HG03039 (cell line): ENCODE measurements around the gene RASGEF1C.
"Not testable (repeated sequence)": the region's sequence is repeated elsewhere in the genome, so short reads cannot be mapped to it uniquely, and the experiment has no call there.

ENCODE experiments used
- ATAC-seq: cut with Tn5 transposase; IDR thresholded peaks from one replicate; pipeline ENCODE4 v1.9.1; 2021; ENCODE audit warnings: mild to moderate bottlenecking, moderate library complexity; ENCODE audit not compliant: unreplicated experiment

The RASGEF1C gene

DNA sequence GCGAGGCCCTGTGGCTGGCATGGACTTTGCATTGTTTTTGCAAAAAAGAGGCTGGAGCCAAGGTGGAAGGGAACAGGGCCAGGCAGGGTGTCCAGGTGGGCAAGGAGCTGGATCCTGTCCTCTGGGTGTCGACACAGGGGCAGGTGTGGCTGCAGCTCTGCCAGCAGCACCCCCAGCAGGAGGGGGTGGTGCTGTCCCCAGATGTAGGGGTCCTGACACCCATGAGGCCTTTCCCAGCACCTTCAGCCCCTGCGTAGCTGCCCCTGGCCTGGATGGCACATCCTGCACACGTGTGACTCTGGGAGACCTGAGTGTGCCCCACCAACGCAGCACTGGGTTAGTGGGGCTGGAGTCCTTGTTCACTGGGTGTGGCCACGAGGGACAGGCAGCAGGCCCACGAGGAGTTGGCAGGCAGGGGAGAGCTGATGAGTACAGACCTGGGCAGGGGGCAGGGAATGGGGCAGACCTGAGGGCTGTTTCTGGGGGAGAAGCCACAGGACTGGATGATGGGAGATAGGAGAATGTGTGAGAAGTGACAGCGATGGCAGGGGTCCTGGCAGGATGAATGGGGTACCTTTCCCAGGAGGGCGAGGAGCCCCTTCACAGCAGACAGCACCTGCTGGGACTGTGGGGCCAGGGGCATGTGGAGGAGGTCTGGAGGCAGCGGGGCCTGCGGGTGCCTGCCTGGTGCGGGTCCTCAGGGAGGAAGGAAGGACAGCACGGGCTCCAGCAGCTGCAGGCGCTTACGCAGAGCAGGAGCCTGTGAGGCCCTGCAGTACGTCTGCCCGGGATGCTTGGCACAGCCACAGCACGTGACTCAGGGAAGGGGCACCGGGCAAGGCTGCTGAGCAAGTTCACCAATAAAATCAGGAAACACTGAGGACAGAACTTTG lies 3.6 kb upstream of the RASGEF1C start:
- ATAC-seq = no peak

DNA sequence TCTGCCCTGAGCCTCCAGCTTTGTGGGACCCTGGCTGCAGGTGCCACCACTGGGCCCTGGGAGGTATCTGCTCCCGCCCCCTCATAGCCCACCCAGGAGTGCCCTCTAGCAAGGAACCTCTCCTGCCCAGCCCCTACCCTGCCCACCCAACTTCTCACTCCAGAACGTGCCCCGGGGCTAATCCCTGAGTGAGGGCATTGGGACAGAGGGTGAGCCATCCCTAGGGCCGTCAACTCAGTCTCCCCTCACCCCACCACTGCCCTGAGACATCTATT lies 2.7 kb upstream of the RASGEF1C start:
- ATAC-seq = no peak

DNA sequence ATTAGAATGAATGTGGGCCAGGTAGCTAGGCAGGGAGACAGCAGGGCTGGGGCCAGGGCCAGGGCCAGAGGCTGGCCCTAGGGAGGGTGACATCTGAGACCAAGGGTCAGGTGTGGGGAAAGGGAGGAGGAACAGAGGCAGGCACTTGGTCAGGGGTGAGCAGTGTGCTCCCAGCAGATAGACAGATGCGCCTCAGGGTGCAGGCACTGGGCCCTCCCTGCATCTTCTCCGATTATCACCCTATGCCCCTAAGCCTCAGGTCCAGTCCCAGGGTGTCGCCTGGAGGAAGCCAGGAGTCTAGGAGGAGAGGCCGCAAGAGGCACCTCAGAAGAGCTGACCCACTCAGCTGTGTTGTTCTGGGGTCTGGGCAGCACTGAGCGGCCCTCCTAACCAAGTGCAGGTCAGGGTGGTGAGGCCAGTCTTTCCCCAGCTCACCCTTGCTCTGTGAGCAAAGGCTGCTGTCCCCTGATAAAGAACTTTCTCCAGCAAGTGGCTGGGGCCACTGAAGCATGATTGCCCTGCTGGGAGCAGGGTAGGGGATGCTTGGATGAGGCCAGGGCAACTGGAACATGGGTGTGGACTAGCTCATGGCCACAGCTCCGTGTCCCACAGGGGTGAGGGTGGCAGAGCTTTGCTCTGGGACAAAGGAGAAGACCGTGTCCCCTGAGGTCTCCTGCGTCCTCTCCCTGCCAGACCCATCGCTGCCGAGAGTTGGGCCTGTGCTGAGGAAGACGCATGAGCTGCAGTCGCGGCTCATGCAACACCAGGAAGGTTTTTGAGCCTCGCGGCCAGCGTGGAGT lies 2.1 kb upstream of the RASGEF1C start:
- no peak for ATAC-seq

DNA sequence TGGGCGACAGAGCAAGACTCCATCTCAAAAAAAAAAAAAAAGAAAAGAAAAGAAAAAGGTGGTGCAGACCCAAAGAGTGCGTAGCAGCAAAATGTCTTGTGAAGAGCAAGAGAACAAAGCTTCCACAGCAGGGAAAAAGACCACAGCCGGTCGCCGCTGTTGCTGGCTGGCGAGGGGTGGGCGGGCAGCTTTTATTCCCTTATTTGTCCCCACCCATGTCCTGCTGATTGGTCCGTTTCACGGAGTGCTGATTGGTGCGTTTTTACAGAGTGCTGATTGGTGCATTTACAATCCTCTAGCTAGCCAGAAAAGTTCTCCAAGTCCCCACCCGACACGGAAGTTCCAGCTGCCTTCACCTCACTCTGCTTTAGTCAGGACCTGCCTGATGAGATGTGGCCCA lies 1.1 kb upstream of the RASGEF1C start:
- not testable (repeated sequence) for ATAC-seq

DNA sequence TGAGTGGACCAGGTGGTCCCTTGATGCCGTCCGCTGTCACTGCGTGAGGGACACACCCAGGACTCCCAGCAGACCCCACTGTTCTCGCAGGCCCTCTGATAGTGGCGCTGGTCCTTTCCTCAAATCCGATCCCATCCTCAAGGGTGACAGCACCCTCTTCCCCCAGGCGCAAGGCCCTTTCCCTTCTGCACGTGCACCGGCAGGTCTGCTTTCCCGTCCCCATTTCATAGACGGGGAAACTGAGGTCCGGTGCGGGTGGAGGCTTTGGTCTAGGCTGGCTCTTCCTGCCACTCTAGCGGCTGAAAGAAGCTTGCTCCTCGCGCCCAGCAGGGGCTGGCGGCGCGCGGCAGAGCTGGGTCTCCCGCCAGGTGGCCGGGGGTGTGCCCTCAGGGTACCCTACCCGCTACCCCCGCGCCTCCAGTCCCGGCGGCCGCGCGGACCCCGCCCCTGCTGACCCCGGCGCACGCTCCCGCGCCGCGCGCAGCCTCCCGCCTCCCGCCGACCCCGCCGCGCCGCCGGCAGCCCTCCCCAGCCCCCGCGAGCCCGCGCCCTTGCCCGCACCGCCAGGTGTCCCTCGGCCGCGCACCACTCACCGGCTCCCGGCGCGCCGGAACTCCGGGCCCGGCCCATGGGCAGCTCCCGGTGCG lies 453 bp downstream of the RASGEF1C start:
- ATAC-seq = no peak

DNA sequence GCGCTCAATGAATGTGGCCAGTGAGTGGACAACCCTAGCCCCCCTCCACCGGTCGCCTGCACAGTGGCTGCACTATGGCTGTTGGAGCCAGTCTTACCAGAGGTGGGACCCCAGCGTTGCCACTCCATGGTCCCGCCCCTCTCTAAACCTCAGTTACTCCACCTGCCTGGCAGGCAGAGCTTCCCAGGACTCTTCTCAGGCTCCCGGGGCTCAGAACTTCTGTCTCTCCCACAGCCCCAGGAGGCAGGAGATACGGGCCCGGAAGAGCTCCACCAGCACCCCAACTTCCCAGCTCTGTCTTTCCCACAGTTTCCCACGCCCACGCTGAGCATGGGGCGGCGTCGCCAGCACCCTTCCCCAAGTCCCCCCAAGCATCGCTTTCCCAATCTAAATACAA lies 975 bp downstream of the RASGEF1C start:
- ATAC-seq = no peak

DNA sequence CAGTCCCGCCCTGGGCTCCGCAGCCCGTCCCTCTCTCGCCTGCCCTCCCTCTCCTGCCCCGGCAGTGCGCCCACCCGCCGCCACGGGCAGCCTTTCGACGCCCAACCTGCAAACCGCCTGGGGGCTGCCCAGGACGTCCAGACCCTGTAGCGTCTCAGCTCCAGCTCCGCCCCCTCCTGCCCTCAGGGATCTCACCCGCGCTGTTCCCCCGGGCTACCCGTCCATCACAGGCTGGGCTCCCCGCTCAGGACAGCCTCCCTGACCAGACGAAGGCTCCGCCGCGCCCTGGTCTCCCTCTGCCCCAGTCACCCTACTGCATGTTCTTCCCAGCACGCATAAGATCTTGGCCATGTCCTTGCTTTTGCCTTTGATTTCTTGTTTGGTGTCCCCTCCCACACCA lies 1.4 kb downstream of the RASGEF1C start:
- ATAC-seq = no peak

DNA sequence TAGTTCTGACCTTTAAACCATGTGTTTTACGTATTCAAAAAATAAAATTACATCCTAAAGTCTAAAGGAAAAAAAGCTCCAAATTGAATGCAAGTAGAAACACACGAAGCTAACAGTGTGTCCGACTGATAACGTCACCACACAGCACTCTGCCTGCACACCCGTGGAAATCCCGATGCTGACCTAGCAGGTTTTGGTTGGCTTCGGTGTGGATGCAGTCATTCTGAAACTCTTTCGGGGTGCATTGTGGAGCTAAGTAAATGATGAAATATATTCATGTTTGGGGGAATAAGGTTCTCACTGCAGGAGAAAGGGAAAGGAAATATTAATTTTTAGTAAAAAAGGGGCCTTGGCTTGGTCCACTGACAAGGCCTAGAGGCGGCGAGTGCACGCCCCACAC lies 2.0 kb downstream of the RASGEF1C start:
- ATAC-seq = no peak

DNA sequence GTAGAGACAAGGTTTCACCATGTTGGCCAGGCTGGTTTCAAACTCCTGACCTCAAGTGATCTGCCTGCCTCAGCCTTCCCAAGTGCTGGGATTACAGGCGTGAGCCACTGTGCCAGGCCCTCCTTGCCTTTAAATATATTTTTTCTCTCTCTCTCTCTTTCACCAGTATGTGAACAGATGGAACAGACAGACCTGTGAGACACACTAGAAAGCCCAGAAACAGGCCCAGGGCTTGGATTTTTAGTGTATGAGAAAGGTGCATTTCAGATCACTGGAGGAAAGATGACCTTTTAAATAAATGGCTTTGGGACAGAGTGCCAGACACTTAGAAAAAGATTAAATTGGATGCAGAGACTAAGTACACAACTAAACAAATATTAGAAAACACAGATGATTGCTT lies 3.1 kb downstream of the RASGEF1C start:
- ATAC-seq = no peak

DNA sequence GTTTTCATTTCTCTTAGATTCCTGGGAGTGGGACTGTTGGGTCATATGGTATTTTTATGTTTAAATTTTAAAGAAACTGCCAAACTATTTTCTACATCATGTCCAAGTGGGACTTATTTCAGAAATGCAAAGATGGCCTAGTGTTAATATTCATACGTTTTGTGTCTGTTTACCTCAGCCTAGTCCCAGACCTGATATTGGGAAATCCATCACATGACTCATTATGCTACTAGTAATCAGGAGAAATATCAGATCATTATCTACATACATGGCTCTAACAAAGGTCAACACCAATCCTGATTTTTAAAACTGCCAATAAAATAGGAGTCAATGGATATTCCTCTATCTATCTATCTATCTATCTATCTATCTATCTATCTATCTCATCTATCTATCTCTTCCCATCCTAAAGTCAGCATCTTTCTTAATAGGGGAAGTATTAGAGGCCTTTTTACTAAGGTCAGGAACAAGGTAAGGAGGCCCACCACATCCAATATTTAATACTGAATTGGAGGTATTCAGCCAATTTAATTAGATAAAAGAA lies 4.7 kb downstream of the RASGEF1C start:
- ATAC-seq = no peak

DNA sequence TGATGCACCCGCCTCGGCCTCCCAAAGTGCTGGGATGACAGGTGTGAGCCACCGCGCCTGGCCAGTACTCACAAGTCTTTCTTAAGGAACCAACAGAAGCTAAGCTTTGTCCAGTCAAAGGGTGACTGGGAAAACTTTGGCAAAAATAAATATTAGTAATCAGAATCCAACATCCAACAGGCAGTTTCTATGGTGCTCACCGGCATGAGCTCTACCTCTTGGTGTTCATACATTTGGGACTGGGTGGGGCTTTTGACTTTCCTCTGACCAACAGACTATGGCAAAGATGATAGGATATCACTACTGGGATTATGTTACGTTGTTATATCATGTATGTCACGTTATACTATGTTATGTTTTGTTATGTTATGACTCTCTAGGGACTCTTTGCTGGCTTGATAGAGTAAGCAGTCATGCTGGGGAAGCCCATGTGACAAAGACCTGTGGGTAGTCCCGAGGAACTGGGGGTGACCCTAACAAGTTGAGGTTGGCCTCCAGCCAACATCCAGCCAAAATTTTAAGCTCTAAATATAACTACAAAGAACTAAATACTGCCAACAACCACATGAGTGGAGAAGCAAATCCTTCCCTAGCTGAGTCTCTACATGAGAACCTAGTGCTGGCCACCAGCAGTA lies 6.0 kb downstream of the RASGEF1C start:
- ATAC-seq = no peak

DNA sequence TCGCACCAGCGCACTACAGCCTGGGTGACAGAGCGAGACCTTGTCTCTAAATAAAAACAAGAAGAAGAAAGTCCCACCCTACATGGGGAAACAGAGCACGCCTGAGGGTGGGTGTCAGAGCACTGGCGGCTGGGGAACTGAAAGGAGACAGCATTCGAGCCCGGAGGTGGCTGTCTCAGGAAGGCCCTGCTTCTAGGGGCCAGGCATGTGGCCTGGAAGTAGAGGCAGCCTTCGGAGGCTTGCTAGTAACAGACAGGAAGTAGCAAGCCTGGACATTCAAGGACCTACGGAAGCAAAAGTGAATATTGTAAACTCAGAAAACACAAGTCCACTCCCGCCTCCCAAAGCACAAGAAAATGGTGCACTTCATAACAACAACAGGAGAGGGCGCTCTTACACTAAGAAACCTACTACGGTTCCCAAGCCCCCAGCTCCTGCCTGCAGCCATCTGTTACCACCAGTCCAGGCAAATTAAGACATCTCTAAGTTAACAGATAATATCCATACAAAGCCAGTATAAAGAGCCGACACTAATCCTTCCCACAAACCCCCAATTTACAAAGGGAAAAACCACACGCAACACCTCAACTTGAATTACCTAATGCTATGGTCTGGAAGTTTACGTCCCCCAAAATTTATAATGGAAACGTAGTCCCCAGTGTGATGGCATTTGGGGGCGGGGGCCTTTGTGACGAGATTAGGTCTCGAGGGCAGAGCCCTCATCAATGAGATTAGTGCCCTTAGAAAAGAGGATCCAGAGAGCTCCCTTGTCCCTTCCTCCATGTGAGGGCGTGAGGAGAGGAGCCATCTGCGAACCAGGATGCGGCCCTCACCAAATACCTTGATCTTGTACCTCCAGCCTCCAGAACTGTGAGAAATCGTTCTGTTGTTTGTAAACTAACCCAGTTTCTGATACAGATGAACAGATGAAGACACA lies 7.7 kb downstream of the RASGEF1C start:
- no peak for ATAC-seq

DNA sequence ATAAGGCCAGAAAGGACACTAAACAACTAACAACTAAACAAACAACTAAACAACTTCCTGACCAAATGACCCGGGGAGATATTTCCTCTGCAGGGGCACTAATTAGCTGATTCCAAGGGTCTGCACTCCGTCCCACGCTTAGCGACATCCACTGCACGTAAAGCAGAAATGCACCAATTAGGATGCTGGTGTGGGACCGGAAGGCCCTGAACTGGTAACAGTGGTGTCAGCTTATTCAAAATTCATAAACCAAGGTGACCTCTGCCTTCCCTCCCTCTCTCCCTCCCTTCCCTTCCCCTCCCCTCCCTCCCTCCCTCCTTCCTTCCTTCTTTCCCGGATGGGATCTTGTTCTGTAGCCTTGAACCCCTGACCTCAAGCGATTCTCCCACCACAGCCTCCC lies 9.6 kb downstream of the RASGEF1C start:
- ATAC-seq = no peak

DNA sequence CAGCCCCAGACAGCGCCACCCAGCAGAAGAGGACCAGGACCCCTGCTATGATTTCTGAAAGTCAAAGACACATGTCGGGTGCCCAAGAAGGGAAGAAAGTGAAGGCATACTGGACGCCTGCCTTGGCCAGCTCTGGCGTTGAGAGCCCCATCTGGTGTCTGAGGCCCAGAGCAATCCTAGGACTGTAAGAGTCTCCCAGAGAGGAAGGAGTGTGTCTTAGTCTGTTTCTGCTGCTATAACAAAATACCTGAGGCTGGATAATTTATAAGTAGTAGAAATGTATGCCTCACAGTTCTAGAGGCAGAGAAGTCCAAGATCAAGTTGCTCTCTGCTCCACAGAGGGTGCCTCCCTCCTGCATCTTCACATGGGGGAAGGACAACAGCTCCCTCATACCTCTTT lies 10.8 kb downstream of the RASGEF1C start:
- ATAC-seq = no peak

DNA sequence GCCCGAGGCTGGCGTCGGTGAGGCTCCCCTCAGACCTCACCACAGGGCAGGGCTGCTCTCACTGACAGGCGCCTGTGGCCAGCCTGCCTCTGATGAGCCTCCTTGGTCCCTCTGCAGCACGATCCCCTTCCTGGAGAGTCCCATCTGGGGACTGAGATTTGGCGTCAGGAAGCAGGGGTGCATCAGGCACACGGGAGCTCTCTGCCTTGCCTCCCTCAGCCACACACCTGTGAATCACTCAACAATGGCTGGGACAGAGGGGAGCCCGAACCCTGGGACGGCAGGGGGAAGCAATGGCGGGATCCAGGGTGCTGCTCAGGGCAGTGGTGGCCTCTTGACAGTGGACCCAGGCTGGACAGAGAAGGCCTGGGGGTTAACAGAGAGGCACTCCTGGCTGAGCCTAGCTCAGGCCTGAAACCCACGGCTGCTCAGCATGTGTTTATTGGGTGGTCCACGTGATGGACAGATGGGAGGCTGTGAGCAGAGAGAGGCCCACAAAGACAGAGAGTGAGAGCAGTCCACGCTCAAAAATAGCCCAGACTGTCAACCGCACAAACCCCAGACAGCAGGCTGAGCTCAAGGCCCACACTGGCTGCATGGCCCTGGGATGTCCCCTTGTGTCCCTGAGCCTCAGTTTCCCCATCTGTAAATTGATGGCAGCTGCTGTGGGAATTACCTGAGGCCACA lies 11.9 kb downstream of the RASGEF1C start:
- no peak for ATAC-seq

DNA sequence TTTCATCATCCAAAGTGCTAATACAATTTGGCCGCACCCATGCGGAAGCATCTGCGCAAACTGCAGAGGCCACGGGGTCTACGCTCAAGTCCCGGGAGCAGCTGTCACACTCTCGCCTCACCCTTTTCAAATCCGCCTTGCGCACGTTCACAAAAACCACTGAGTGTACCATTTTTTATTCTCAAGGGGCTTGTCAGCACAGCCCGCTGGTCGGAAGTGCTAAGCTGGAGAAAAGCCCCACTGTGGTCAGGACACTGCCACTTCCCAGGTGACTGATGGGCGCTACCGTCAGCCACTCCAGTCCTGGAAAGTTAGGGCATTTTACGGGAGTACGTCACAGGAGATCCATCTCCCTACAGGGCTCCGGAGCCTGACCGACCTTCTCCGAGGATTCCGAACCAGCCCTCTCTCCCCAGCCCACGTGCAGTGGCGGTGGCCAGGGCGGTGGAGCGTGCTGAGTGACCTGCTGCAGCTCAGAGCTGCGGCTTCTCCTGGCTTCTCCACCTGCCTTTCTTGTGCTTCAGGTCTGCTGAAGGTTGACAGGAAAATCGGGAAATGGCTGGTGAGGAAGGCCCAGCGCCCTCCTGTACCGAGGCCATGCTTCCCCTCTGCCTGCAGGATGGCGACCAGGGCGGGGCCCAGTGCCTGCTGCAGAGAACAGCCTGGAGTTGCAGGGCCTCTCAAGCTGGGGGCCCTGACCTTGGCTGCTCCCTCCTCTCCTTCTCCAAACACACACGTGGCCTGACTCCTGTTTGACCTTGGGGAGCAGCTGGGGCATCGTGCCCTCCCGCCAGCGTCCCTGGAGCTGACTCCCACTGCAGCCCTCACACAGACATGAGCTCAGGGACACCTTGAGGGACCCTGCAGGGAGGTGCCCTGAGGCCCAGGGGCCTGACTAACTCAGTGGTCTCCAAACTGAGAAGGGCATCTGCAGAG lies 14.3 kb downstream of the RASGEF1C start:
- ATAC-seq = no peak

DNA sequence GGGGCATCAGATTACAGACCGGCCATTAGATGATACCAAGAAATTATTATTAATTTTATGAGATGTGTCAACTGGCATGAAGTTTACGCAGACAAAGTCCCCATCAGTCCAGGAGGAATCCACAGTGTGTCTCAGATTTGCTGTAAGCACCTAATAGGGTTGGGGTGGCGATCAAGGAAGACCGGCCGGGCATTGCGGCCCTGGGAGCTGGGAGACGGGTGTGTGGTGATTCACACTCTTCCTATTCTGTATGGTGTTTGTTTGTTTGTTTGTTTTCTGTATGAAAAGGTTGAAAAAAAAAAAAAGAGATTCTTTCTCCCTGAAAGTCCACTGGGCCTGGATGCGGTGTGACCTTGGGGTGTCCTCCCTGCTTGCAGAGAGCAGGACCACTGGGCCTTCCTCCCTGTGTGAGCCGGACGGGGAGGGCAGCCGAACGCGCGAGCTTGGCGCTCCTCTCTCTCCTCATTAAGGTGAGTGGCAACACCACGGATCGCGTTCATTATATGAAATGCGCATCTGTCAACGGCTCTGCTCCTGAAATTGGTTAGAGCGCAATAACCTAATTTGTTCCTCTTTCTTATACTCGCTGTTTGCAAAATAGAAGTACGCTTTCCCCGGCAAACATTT lies 15.1 kb downstream of the RASGEF1C start:
- no peak for ATAC-seq

DNA sequence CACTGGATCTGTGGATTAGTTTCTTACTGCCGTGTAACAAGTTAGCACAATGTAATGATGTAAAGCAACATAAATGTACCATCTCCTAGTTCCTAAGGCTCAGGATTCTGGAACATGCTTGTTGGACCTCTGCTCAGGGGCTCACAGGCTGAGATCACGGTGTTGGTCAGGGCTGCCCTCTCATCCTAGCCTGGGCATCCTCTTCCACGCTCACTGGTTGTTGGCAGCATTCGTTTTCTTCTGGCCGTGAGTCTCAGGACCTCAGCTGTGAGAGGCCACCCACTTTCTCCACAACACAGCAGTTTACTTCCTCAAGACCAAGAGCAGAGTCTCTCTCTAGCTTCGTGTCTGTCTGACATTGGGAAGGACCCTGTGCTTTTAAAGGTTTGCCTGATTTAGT lies 17.3 kb downstream of the RASGEF1C start:
- ATAC-seq = no peak
